K562 (cell line): Measurements from ENCODE around the gene PRDM12. TPM values are rescaled to one million over a fixed set of nuclear protein-coding genes. Genes with fewer than 3 reads are reported as not detected.
A peak's percentile ranks its signal among the peaks of the same experiment; 100 is the strongest.

Experiments
- ADNP ChIP-seq: fragments of 200-800 bp; sonication (Bioruptor generic); IDR thresholded peaks from 2 replicates; pipeline ENCODE4 v1.6.1; 2016; ENCODE audit warnings: missing genetic modification characterization, missing compliant biosample characterization
- CREBBP ChIP-seq: IDR thresholded peaks from one replicate; pipeline ENCODE4 v1.6.1; 2012; ENCODE audit warnings: low read depth, mild to moderate bottlenecking, control low read depth, inconsistent platforms, low read length
- HNRNPUL1 ChIP-seq: fragments of 200-400 bp; formaldehyde crosslinking; IDR thresholded peaks from 2 replicates; pipeline ENCODE4 v1.6.1; 2017; ENCODE audit warnings: low read length
- ILF3 ChIP-seq: fragments of 450-650 bp; IDR thresholded peaks from 2 replicates; pipeline ENCODE4 v1.6.1; 2018; ENCODE audit warnings: antibody characterized with exemption, mild to moderate bottlenecking, moderate library complexity, borderline replicate concordance
- KDM1A ChIP-seq, 2 experiments: fragments of 450-650 bp; IDR thresholded peaks; 2 replicates each; pipeline ENCODE4 v1.6.1; 2016; ENCODE audit warnings: mild to moderate bottlenecking in 2 of 2
- MCM2 ChIP-seq: fragments of 450-650 bp; IDR thresholded peaks from 2 replicates; pipeline ENCODE4 v1.6.1; 2017; ENCODE audit warnings: low read depth, mild to moderate bottlenecking
- MTA3 ChIP-seq: fragments of 450-650 bp; formaldehyde crosslinking; IDR thresholded peaks from 2 replicates; pipeline ENCODE4 v1.6.1; 2017; ENCODE audit warnings: mild to moderate bottlenecking, borderline replicate concordance
- NBN ChIP-seq: fragments of 450-650 bp; IDR thresholded peaks from 2 replicates; pipeline ENCODE4 v1.6.1; 2016; ENCODE audit warnings: low read depth, mild to moderate bottlenecking
- NR1H2 ChIP-seq: sonication (generic); formaldehyde crosslinking; IDR thresholded peaks from 2 replicates; pipeline ENCODE4 v1.4.0; 2020; ENCODE audit warnings: mild to moderate bottlenecking, missing genetic modification reagents
- PHF8 ChIP-seq: fragments of 200-600 bp; sonication (generic); IDR thresholded peaks from 2 replicates; pipeline ENCODE4 v1.6.1; 2012; ENCODE audit warnings: mixed run types, mild to moderate bottlenecking, inconsistent platforms, low read length, moderate library complexity, borderline replicate concordance
- POLR3A ChIP-seq: IDR thresholded peaks from 2 replicates; pipeline ENCODE4 v1.6.1; 2011; ENCODE audit warnings: borderline replicate concordance, mild to moderate bottlenecking, moderate library complexity; ENCODE audit not compliant: insufficient read length, insufficient read depth; ENCODE audit errors: extremely low read depth
- PTRF ChIP-seq: fragments of 450-650 bp; IDR thresholded peaks from 2 replicates; pipeline ENCODE4 v1.6.1; 2016; ENCODE audit warnings: mild to moderate bottlenecking, missing genetic modification characterization, missing compliant biosample characterization
- RCOR1 ChIP-seq, 2 experiments: IDR thresholded peaks; 2 replicates each; pipeline ENCODE4 v1.6.1; 2012; ENCODE audit warnings: low read depth in 2 of 2, low read length in 2 of 2, borderline replicate concordance in 1 of 2, improper control_type of control experiment in 1 of 2
- TRIM28 ChIP-seq: fragments of 450-650 bp; IDR thresholded peaks from 2 replicates; pipeline ENCODE4 v1.6.1; 2017
- ZNF121 ChIP-seq: sonication (generic); formaldehyde crosslinking; conservative IDR thresholded peaks from 2 replicates; pipeline ENCODE4 v1.8.0; 2022; ENCODE audit warnings: missing genetic modification reagents
- ZNF143 ChIP-seq: sonication (generic); formaldehyde crosslinking; IDR thresholded peaks from 2 replicates; pipeline ENCODE4 v1.9.0; 2022; ENCODE audit warnings: mild to moderate bottlenecking, missing genetic modification reagents
- ZNF239 ChIP-seq: fragments of 250-450 bp; sonication (Bioruptor Pico); IDR thresholded peaks from 2 replicates; pipeline ENCODE4 v1.4.0; 2020; ENCODE audit warnings: mild to moderate bottlenecking
- ZNF436 ChIP-seq: fragments of 250-450, 450-650 bp; sonication (Bioruptor Pico); formaldehyde crosslinking; IDR thresholded peaks from 2 replicates; pipeline ENCODE4 v1.7.0; 2020; ENCODE audit warnings: mild to moderate bottlenecking
- ZNF644 ChIP-seq: fragments of 200-800 bp; sonication (Bioruptor generic); IDR thresholded peaks from 2 replicates; pipeline ENCODE4 v1.6.1; 2016; ENCODE audit warnings: low read depth, missing genetic modification characterization, missing compliant biosample characterization
- polyA plus RNA-seq, 8 experiments: library from polyadenylated mRNA; depleted of rRNA in 4 of 8; stranded (reverse) in 5 of 8; unstranded in 3 of 8; fragments of >200 nt; fragmentation: Nextera tagmentation in 2 of 8; fragmentation: Illumina TruSeq in 1 of 8; extraction: Ambion mirVana in 2 of 8; extraction: Trizol in 1 of 8; gene quantifications; 2 replicates each; pipeline versions ENCODE4 v1.2.1 to v1.2.3, GENCODE V29; 2011 to 2014; ENCODE audit warnings: inconsistent platforms in 1 of 8, missing spikeins in 1 of 8
- total RNA-seq, 7 experiments: library from RNA; depleted of rRNA in 6 of 7; stranded (reverse); fragments of >200 nt in 6 of 7; fragmentation: Illumina TruSeq in 2 of 7; extraction: Trizol in 2 of 7; gene quantifications; 2 replicates each; pipeline versions ENCODE4 v1.2.1 to v1.2.3, GENCODE V29; 2011 to 2021; ENCODE audit warnings: low replicate concordance in 1 of 7
- TF ChIP-seq, protein P1 (sequence below): sonication (generic); formaldehyde crosslinking; IDR thresholded peaks from 2 replicates; pipeline ENCODE4 v1.8.0; 2022; ENCODE audit warnings: missing genetic modification reagents, mild to moderate bottlenecking, moderate library complexity, borderline replicate concordance
- TF ChIP-seq, protein P2 (sequence below): sonication (generic); formaldehyde crosslinking; IDR thresholded peaks from 2 replicates; pipeline ENCODE4 v1.8.1; 2022; ENCODE audit warnings: missing genetic modification reagents
- TF ChIP-seq, protein P3 (sequence below): fragments of 250-450 bp; sonication (Bioruptor Pico); IDR thresholded peaks from 2 replicates; pipeline ENCODE4 v1.8.0; 2022; ENCODE audit warnings: moderate library complexity, mild to moderate bottlenecking, inconsistent platforms
- TF ChIP-seq, protein P4 (sequence below): fragments of 250-450 bp; sonication (Bioruptor Pico); IDR thresholded peaks from 2 replicates; pipeline ENCODE4 v1.8.0; 2021; ENCODE audit warnings: moderate library complexity, mild to moderate bottlenecking, inconsistent platforms

The PRDM12 gene
- total and polyA plus RNA-seq, 9 of the 15 experiments (the other 6 are each of a cell fraction or from before 2014, with no cell fraction given): 0.04 to 0.22 (median 0.07) TPM; not detected in 3

DNA sequence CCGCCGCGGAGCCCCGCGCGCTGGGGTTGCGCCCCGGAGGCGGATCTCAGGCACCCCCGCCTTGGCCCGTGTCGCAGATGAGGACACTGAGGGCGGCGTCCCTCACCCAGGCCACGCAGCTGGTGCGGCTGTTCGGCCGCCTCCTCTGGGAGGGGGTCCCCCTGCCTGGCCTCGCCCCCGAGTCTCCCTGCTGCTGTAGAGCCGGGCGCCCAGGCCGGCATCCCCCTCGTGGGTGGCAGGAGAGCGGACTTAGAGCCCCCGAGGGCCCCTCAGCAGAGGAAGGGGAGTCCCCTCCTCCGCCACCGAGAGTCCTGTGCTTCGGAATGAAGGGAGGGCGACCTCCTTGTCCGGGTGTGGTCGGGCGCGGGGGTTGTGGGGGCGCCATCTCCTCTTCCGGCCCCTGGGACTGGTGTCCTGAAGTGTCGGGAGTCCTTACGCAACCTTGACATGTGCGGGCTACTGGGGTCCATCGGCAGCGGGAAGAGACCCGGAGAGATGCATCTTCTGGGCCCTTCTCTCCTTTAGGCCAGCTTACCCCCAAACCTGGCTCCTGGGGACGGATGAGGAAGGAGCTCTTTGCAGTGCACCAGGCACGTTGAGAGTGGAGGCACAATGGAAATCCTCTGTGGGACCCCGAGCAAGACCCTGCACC lies 17.5 kb downstream of the PRDM12 start (continued):
- no peak for TF ChIP-seq PTRF
- TF ChIP-seq ZNF143: no peak
- TF ChIP-seq POLR3A: no peak
- TF ChIP-seq, protein P1, sequence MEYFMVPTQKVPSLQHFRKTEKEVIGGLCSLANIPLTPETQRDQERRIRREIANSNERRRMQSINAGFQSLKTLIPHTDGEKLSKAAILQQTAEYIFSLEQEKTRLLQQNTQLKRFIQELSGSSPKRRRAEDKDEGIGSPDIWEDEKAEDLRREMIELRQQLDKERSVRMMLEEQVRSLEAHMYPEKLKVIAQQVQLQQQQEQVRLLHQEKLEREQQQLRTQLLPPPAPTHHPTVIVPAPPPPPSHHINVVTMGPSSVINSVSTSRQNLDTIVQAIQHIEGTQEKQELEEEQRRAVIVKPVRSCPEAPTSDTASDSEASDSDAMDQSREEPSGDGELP (CRISPR knock-in tag): 0 out of 2 replicates have a peak, but pooled peaks have one; percentile 27
- no peak for TF ChIP-seq ZNF644
- TF ChIP-seq RCOR1 (IDR thresholded peaks at IDR 0.05; ENCODE audit: borderline replicate concordance in 1 of 2, low read depth in 2 of 2, low read length in 2 of 2): no peak
- TF ChIP-seq PHF8: peak; percentile 32; the same call in 1 of the 2 replicates
- TF ChIP-seq ILF3: no peak
- TF ChIP-seq NBN: no peak
- TF ChIP-seq ADNP (tag): no peak
- no peak for TF ChIP-seq ZNF121 (CRISPR knock-in tag)
- TF ChIP-seq KDM1A (IDR thresholded peaks at IDR 0.05): 0 out of 4 replicates have a peak, but pooled peaks of 1 of the 2 experiments have one; percentile 26
- no peak for TF ChIP-seq TRIM28
- no peak for TF ChIP-seq ZNF239
- TF ChIP-seq, protein P2, sequence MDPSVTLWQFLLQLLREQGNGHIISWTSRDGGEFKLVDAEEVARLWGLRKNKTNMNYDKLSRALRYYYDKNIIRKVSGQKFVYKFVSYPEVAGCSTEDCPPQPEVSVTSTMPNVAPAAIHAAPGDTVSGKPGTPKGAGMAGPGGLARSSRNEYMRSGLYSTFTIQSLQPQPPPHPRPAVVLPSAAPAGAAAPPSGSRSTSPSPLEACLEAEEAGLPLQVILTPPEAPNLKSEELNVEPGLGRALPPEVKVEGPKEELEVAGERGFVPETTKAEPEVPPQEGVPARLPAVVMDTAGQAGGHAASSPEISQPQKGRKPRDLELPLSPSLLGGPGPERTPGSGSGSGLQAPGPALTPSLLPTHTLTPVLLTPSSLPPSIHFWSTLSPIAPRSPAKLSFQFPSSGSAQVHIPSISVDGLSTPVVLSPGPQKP: no peak
- TF ChIP-seq MCM2: no peak
- TF ChIP-seq, protein P3, sequence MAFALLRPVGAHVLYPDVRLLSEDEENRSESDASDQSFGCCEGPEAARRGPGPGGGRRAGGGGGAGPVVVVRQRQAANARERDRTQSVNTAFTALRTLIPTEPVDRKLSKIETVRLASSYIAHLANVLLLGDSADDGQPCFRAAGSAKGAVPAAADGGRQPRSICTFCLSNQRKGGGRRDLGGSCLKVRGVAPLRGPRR (CRISPR knock-in tag): no peak
- TF ChIP-seq ZNF436: no peak
- no peak; the same call in 1 of the 2 replicates for TF ChIP-seq MTA3
- TF ChIP-seq NR1H2 (CRISPR knock-in tag): no peak
- TF ChIP-seq HNRNPUL1: no peak
- TF ChIP-seq CREBBP: no peak
- TF ChIP-seq, protein P4, sequence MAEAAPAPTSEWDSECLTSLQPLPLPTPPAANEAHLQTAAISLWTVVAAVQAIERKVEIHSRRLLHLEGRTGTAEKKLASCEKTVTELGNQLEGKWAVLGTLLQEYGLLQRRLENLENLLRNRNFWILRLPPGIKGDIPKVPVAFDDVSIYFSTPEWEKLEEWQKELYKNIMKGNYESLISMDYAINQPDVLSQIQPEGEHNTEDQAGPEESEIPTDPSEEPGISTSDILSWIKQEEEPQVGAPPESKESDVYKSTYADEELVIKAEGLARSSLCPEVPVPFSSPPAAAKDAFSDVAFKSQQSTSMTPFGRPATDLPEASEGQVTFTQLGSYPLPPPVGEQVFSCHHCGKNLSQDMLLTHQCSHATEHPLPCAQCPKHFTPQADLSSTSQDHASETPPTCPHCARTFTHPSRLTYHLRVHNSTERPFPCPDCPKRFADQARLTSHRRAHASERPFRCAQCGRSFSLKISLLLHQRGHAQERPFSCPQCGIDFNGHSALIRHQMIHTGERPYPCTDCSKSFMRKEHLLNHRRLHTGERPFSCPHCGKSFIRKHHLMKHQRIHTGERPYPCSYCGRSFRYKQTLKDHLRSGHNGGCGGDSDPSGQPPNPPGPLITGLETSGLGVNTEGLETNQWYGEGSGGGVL (CRISPR knock-in tag): no peak
